ENCODE data around the gene ZNF276. TPM values are rescaled to one million over a fixed set of nuclear protein-coding genes. Genes with fewer than 3 reads are reported as not detected.
"Not testable (repeated sequence)": the region's sequence is repeated elsewhere in the genome, so short reads cannot be mapped to it uniquely, and the experiment has no call there.

The ZNF276 gene
- total RNA-seq, 4 donors from 2014 or later: 20.2 to 45.6 (median 36.6) TPM

DNA sequence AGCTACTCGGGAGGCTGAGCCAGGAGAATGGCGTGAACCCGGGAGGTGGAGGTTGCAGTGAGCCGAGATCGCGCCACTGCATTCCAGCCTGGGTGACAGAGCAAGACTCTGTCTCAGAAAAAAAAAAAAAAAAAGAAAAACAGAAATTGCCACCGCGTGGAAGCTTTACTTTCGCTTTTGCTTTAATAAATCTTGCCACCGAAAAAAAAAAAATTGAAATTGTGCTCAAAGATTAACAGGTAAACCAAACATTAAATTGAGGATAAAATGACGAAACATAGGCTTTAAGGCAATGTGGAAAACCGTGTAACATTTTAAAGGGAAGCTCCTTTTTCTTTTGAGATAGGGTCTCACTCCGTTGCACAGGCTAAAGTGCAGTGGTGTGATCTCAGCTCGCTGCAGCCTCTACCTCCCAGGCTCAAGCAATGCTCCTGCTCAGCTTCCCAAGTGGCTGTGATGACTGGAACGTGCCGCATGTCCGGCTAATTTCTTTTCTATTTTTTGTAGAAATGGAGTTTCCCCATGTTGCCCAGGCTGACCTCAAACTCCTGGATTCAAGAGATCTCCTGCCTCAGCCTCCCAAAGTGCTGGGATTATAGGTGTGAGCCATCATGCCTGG is 40.1 kb downstream of the ZNF276 start:
- DNase-seq (ENCODE audit: low spot score): no peak
- TF ChIP-seq, protein P1, sequence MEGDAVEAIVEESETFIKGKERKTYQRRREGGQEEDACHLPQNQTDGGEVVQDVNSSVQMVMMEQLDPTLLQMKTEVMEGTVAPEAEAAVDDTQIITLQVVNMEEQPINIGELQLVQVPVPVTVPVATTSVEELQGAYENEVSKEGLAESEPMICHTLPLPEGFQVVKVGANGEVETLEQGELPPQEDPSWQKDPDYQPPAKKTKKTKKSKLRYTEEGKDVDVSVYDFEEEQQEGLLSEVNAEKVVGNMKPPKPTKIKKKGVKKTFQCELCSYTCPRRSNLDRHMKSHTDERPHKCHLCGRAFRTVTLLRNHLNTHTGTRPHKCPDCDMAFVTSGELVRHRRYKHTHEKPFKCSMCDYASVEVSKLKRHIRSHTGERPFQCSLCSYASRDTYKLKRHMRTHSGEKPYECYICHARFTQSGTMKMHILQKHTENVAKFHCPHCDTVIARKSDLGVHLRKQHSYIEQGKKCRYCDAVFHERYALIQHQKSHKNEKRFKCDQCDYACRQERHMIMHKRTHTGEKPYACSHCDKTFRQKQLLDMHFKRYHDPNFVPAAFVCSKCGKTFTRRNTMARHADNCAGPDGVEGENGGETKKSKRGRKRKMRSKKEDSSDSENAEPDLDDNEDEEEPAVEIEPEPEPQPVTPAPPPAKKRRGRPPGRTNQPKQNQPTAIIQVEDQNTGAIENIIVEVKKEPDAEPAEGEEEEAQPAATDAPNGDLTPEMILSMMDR (IDR thresholded peaks at IDR 0.05): no peak
- ATAC-seq (ENCODE audit: low FRiP score): no peak

DNA sequence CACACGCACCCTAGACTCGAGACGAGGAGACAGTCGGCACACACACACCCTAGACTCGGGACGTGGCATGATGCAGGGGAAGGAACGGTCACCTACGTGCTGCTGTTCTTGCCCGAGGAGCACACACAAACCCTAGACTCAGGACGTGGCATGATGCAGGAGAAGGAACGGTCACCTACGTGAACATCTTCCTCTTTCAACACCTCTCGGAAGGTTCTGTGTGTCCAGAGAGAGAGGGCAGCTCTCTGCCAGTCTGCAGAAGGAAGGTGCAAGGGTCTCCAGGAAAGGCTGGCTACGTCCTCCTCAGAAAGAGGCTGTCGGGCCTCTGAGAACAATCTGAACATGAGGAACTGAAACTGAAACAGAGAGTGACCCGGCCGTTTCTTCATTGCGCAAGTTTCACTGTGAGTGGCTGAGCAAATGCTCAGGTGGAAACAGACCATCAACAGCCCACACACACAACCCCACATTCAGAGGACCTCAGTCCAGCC is 43.4 kb downstream of the ZNF276 start:
- ATAC-seq (ENCODE audit: low FRiP score) (peak; percentile 72), DNase-seq (ENCODE audit: low spot score) (no peak)
- TF ChIP-seq, protein P1 (IDR thresholded peaks at IDR 0.05): no peak

DNA sequence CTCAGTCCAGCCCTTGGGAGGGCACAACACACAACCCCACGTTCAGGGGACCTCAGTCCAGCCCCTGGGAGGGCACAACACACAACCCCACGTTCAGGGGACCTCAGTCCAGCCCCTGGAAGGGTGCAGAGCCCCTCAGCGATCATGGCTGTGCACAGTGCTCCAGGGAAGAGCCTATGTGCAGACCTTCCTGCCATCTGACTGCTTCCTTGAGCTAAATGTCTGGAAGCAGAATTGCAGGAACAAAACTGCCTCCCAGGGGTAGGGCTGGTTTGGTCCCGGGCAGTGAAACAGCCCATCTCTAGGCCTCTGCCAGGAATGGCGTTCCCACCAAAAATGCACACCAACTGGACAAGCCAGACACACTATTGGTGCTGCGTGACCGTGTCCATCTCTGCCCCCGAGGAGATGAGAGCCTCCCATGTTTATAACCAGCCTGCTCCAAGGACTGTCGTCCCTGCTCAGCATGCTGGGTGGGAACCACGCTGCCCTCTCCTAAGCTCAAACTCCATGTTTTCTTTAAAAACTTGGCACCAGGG is 44.0 kb downstream of the ZNF276 start:
- TF ChIP-seq, protein P1 (IDR thresholded peaks at IDR 0.05): no peak
- DNase-seq (ENCODE audit: low spot score) (no peak), ATAC-seq (ENCODE audit: low FRiP score) (no peak)

DNA sequence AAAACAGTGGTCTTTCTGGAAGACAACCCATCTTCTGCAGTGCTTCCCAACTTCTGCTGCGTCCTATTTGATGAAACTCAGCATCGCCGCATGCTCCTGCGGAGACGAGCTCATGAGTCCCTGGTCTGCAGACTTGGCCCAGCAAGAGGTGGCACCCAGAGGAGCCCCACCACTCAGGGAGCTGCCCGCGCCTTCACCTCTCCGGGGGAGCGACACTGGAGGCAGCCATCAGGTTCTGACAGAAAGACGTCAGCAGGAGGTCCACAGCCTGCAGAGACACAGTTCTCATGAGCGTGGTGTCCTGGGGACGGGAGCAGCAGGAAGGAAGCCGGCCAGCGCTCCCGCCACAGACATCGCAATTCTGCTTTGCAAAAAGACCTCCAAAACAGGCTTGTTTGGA is 49.0 kb downstream of the ZNF276 start:
- DNase-seq (ENCODE audit: low spot score) (no peak), ATAC-seq (ENCODE audit: low FRiP score) (no peak)
- TF ChIP-seq, protein P1 (IDR thresholded peaks at IDR 0.05): no peak

GRCh38 chr16:89775223-89775622 is 53.9 kb downstream of the ZNF276 start:
- DNase-seq (ENCODE audit: low spot score): no peak
- TF ChIP-seq, protein P1 (IDR thresholded peaks at IDR 0.05): no peak
- ATAC-seq (ENCODE audit: low FRiP score): no peak

DNA sequence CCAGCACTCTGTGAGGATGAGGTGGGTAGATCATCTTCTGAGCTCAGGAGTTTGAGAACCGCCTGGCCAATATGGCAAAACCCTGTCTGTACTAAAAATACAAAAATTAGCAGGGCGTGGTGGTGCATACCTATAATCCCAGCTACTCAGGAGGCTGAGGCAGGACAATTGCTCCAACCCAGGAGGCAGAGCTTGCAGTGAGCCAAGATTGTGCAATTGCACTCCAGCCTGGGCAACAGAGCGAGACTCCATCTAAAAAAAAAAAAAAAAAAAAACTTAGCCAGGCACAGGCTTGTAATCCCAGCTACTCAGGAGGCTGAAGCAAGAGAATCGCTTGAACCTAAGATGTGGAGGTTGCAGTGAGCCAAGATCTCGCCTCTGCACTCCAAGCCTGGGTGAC is 56.9 kb downstream of the ZNF276 start:
- DNase-seq (ENCODE audit: low spot score); ATAC-seq (ENCODE audit: low FRiP score): not testable (repeated sequence)

GRCh38 chr16:89779231-89779908 is 58.0 kb downstream of the ZNF276 start:
- no peak for ATAC-seq (ENCODE audit: low FRiP score)
- TF ChIP-seq, protein P1 (IDR thresholded peaks at IDR 0.05): no peak
- DNase-seq (ENCODE audit: low spot score): no peak
